GM12878 (cell line): ENCODE data around the gene RHBDF2. TPM values are rescaled to one million over a fixed set of nuclear protein-coding genes. Genes with fewer than 3 reads are reported as not detected.

Experiments
- ATAC-seq: fragments of 200-7000 bp; cut with Tn5 transposase; 3 replicates; pipeline ENCODE4 v1.9.1; 2020; ENCODE audit warnings: mild to moderate bottlenecking, moderate library complexity
- BruUV-seq: library from RNA; stranded (reverse); fragments of 400-500 nt; replicated peaks from 2 replicates; lab custom pipeline; 2021; lab: Mats Ljungman, UMichigan
- CTCF ChIA-PET: fragments of 300-600 bp; sonication (Branson Sonifier 250); formaldehyde crosslinking; extraction: SDS; loops from one replicate; lab custom pipeline; 2021; ENCODE audit warnings: inconsistent platforms; lab: Yijun Ruan, JAX
- POLR2A ChIA-PET: fragments of 350-600 bp; formaldehyde crosslinking; extraction: SDS; loops from one replicate; lab custom pipeline; 2021; ENCODE audit warnings: inconsistent platforms; lab: Charles Lee
- RAD21 ChIA-PET: fragments of 300-600 bp; sonication (Branson Sonifier 250); formaldehyde crosslinking; loops from one replicate; lab custom pipeline; 2023; ENCODE audit warnings: antibody characterized with exemption; ENCODE audit not compliant: unreplicated experiment; lab: Charles Lee
- SMC1A ChIA-PET: fragments of 300-600 bp; sonication (Branson Sonifier 250); formaldehyde crosslinking; loops from one replicate; lab custom pipeline; 2023; ENCODE audit not compliant: unreplicated experiment, uncharacterized antibody; lab: Charles Lee
- DNase-seq: peaks from one replicate; pipeline ENCODE4 v3.0.0-alpha.2; 2011; ENCODE audit warnings: low read depth, low spot score
- FAIRE-seq: peaks from 3 replicates; lab custom pipeline; 2011; peaks lifted over from hg19 to GRCh38; lab: Jason Lieb, UNC
- H2AFZ ChIP-seq: 2 replicates; pipeline ENCODE4 v1.6.0; 2011; ENCODE audit warnings: low read depth, low read length, control low read depth; ENCODE audit not compliant: control insufficient read depth
- H3K27ac ChIP-seq: 2 replicates; pipeline ENCODE4 v1.5.1; 2011; ENCODE audit warnings: control low read depth; ENCODE audit not compliant: control insufficient read depth, insufficient read depth
- H3K27me3 ChIP-seq, 2 experiments: replicated peaks in 1 of 2; 2 replicates each; pipeline versions ENCODE4 v1.6.0 to v1.6.1; 2011; ENCODE audit warnings: low read length in 1 of 2; ENCODE audit not compliant: control insufficient read depth in 2 of 2, insufficient read depth in 2 of 2
- H3K36me3 ChIP-seq, 2 experiments: 2 replicates each; pipeline ENCODE4 v1.5.1; 2011; ENCODE audit warnings: low read length in 1 of 2; ENCODE audit not compliant: control insufficient read depth in 2 of 2, insufficient read depth in 2 of 2
- H3K4me1 ChIP-seq: 2 replicates; pipeline ENCODE4 v1.6.1; 2011; ENCODE audit warnings: mild to moderate bottlenecking, low read length, moderate library complexity, mixed read lengths; ENCODE audit not compliant: control insufficient read depth, insufficient read depth
- H3K4me2 ChIP-seq: 2 replicates; pipeline ENCODE4 v1.6.0; 2011; ENCODE audit warnings: control low read depth; ENCODE audit not compliant: control insufficient read depth, insufficient read depth
- H3K4me3 ChIP-seq: fragments of 200-600 bp; sonication (generic); 2 replicates; pipeline ENCODE4 v1.5.1; 2016
- H3K79me2 ChIP-seq: 2 replicates; pipeline ENCODE4 v1.6.0; 2011; ENCODE audit warnings: low read length; ENCODE audit not compliant: control insufficient read depth, insufficient read depth
- H3K9ac ChIP-seq: 2 replicates; pipeline ENCODE4 v1.8.0; 2011; ENCODE audit warnings: low read length, control low read depth, mixed read lengths; ENCODE audit not compliant: control insufficient read depth, insufficient read depth
- H3K9me3 ChIP-seq: replicated peaks from 3 replicates; pipeline ENCODE4 v1.5.1; 2011; ENCODE audit warnings: mild to moderate bottlenecking, low read length; ENCODE audit not compliant: control insufficient read depth, insufficient read depth
- H4K20me1 ChIP-seq: 2 replicates; pipeline ENCODE4 v1.6.0; 2011; ENCODE audit not compliant: control insufficient read depth, insufficient read depth
- CBFB ChIP-seq: IDR thresholded peaks from 2 replicates; pipeline ENCODE4 v1.6.1; 2016; ENCODE audit warnings: antibody characterized with exemption, low read depth
- FOXM1 ChIP-seq: IDR thresholded peaks from 2 replicates; pipeline ENCODE4 v1.6.1; 2012; ENCODE audit warnings: low read depth, mild to moderate bottlenecking, inconsistent platforms, low read length, moderate library complexity
- NBN ChIP-seq: fragments of 450-650 bp; IDR thresholded peaks from 2 replicates; pipeline ENCODE4 v1.6.1; 2016
- NFYB ChIP-seq: IDR thresholded peaks from 2 replicates; pipeline ENCODE4 v1.6.1; 2011; ENCODE audit warnings: low read depth, mild to moderate bottlenecking, low read length, improper control_type of control experiment, moderate library complexity; ENCODE audit not compliant: insufficient read depth
- PAX8 ChIP-seq: fragments of 450-650 bp; IDR thresholded peaks from 2 replicates; pipeline ENCODE4 v1.6.1; 2017; ENCODE audit warnings: mild to moderate bottlenecking, moderate library complexity
- POLR2AphosphoS2 ChIP-seq: IDR thresholded peaks from 2 replicates; pipeline ENCODE4 v1.6.1; 2011; ENCODE audit warnings: low read depth, mild to moderate bottlenecking, low read length, improper control_type of control experiment, moderate library complexity
- POLR2AphosphoS5 ChIP-seq: IDR thresholded peaks from 2 replicates; pipeline ENCODE4 v1.6.1; 2011; ENCODE audit warnings: mild to moderate bottlenecking, low read length, inconsistent platforms
- RB1 ChIP-seq: fragments of 450-650 bp; formaldehyde crosslinking; IDR thresholded peaks from 2 replicates; pipeline ENCODE4 v1.6.1; 2017; ENCODE audit warnings: mild to moderate bottlenecking, borderline replicate concordance
- SP1 ChIP-seq: IDR thresholded peaks from one replicate; pipeline ENCODE4 v1.6.1; 2011; ENCODE audit warnings: low read depth, low read length
- SREBF2 ChIP-seq: IDR thresholded peaks from 2 replicates; pipeline ENCODE4 v1.6.1; 2012; ENCODE audit warnings: mild to moderate bottlenecking, low read length
- TCF7 ChIP-seq: IDR thresholded peaks from 2 replicates; pipeline ENCODE4 v1.6.1; 2014; ENCODE audit warnings: antibody characterized with exemption, borderline replicate concordance
- WGBS: methylation state at CpG from one replicate; pipeline ENCODE4 v1.1.6; 2016; ENCODE audit warnings: low lambda C conversion rate; ENCODE audit not compliant: insufficient replicate concordance, insufficient coverage; ENCODE audit errors: missing lambda C conversion rate; 5-methylcytosine and 5-hydroxymethylcytosine counted together
- in situ Hi-C: fragments of 300-500 bp; cut with MboI; formaldehyde crosslinking; loops from 9 replicates; pipeline ENCODE4 v1.14.3; 2018; ENCODE audit warnings: mixed read lengths
- intact Hi-C: fragments of 100-400 bp; cut with micrococcal nuclease; formaldehyde crosslinking; loops from one replicate; pipeline ENCODE4 v1.14.2; 2022; ENCODE audit not compliant: unreplicated experiment
- polyA plus RNA-seq, 11 experiments: library from polyadenylated mRNA; depleted of rRNA in 4 of 11; unstranded in 6 of 11; stranded (reverse) in 5 of 11; fragments of >200 nt; fragmentation: Nextera tagmentation in 4 of 11; fragmentation: Illumina TruSeq in 1 of 11; extraction: Ambion mirVana in 4 of 11; extraction: Trizol in 1 of 11; gene quantifications; 1 replicate in 1 of 11; 2 replicates in 10 of 11; pipeline versions ENCODE4 v1.2.1 to v1.2.3, GENCODE V29; 2011 to 2016; ENCODE audit warnings: inconsistent platforms in 2 of 11, missing spikeins in 2 of 11, low read depth in 1 of 11
- total RNA-seq, 4 experiments: library from RNA; depleted of rRNA in 3 of 4; stranded (reverse); fragments of >200 nt in 3 of 4; fragmentation: Illumina TruSeq in 1 of 4; extraction: Trizol in 1 of 4; gene quantifications; 2 replicates each; pipeline versions ENCODE4 v1.2.1 to v1.2.3, GENCODE V29; 2013 to 2021
- TF ChIP-seq, protein P1 (sequence below): fragments of 450-650 bp; IDR thresholded peaks from 2 replicates; pipeline ENCODE4 v1.6.1; 2017; ENCODE audit warnings: mild to moderate bottlenecking
- TF ChIP-seq, protein P2 (sequence below): IDR thresholded peaks from 2 replicates; pipeline ENCODE4 v1.6.1; 2011; ENCODE audit warnings: mild to moderate bottlenecking, low read depth, low read length, moderate library complexity; ENCODE audit not compliant: insufficient replicate concordance

RHBDF2 gene
- total and polyA plus RNA-seq, 10 of the 15 experiments (the other 5 are each of a cell fraction or from before 2014, with no cell fraction given) = 0.97 to 43.0 (median 18.7) TPM

DNA sequence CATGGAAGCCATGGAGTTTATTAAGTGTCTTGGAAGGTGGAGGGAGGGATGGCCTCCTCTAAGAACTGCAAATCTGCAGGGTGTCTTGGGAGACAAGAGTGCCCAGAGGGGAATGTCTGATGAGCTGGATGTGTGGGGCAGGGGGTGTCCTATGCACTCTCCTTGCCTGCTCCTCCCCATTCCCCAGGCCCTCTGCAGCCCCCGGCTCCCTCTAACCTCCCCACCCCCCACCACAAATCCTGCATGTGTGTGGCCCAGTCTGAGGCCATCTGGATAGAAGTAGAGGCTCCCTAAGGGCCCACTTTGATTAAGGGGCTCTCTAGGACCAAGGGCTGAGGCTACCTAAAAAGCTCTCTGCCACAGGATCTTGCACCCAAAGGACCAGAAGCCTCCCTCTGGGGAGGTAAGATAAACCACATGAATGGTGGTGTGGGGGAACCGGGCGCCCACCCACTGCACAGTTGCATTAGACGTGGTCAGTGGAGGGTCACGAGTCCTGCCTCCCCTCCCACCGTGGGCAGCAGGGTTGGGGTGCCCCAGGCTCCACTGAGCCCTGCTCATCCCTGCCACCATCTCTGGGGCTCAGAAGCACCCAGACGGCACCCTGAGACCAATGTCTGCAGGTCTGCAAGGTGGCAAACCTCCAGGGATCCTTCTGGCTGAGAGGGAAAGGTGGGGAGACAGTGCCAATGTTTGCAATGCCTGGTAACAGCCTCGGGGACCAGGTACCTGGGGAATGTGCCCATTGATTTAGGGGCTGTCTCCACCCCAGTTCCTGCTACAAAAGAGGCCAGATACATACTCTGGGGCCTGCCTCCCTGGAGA is 33.2 kb downstream of the RHBDF2 start:
- H3K27ac ChIP-seq = no peak overlapping the region
- no peak for DNase-seq
- intact Hi-C loops = no loop called here
- TF ChIP-seq NFYB = no peak
- 0 out of 2 replicates have a peak, but pooled peaks have one; percentile 34 for TF ChIP-seq POLR2AphosphoS2
- SMC1A ChIA-PET = interaction anchor here (0.8 to 4.6 kb wide), 9 partner anchors 9 to 52 kb away, joined by 3 to 35 read pairs (median 7); no protein-coding TSS in a partner anchor
- H3K4me3 ChIP-seq = no peak overlapping the region
- H4K20me1 ChIP-seq = no peaks in the 10 kb centered on the region
- no peak overlapping the region for H3K9ac ChIP-seq
- no peak overlapping the region for H3K4me2 ChIP-seq
- ATAC-seq = peak; percentile 9; the same call in 1 of the 3 replicates
- RAD21 ChIA-PET = interaction anchor here (0.7 to 2.7 kb wide), 7 partner anchors 11 to 41 kb away, joined by 3 to 37 read pairs (median 6); partner anchors contain the start of gene RHBDF2
- H3K9me3 ChIP-seq = no peaks in the 10 kb centered on the region
- no TSS peak for BruUV-seq
- in situ Hi-C loops = loop anchor here (5.0 kb wide), 1 partner anchor 39 kb away; no protein-coding TSS in a partner anchor
- H3K36me3 ChIP-seq = peaks cover 2 to 8% of the 10 kb centered on the region in 2 experiments; a peak in 3 of 4 replicates
- H3K27me3 ChIP-seq = no peaks in the 10 kb centered on the region
- H3K4me1 ChIP-seq = peaks cover 6% of the 10 kb centered on the region
- WGBS = 5% methylated on average over 7 of the region's 8 CpGs
- no peak for FAIRE-seq
- POLR2A ChIA-PET = interaction anchor here (0.6 to 2.4 kb wide), 2 partner anchors 31 to 35 kb away, joined by 5 to 9 read pairs; no protein-coding TSS in a partner anchor
- H2AFZ ChIP-seq = no peak overlapping the region
- no peaks in the 10 kb centered on the region for H3K79me2 ChIP-seq
- CTCF ChIA-PET = interaction anchor here (0.9 to 7.9 kb wide), 10 partner anchors 10 to 70 kb away, joined by 3 to 186 read pairs (median 8); partner anchors contain the start of gene RHBDF2

DNA sequence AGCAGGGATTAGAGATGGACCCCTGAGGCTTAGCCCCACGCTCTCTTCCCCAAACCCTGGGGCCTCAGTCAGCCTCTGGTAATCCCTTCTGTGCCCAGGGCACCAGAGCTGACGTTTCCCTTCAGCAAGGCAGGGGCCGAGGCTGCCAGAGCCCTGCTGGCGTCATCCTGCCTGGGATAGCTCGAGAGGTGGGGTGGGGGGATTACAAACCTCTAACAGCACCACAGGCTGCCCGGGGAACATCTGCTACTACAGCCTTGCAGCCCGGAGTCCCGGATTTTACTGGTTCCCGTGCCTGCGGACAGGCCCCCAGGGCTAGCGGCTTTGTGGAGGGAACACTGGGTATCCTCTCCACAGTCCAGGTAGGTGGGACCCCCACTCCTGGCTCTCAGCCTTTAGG is 33.9 kb downstream of the RHBDF2 start, which contains the start of gene AANAT:
Gene AANAT (plus strand): TSS at position 238 of the 400 bp plus-strand sequence. CDS start 1,144 bp downstream, outside the sequence.
- DNase-seq (no peak), FAIRE-seq (no peak), ATAC-seq (no peak)
- RAD21 ChIA-PET = interaction anchor here (0.7 to 2.7 kb wide), 11 partner anchors 10 to 272 kb away, joined by 3 to 37 read pairs (median 4); partner anchors contain the start of gene RHBDF2
- no peaks in the 10 kb centered on the region for H3K9me3 ChIP-seq
- peaks cover 0 to 3% of the 10 kb centered on the region in 2 experiments; a peak in 2 of 4 replicates for H3K36me3 ChIP-seq
- H3K79me2 ChIP-seq = no peaks in the 10 kb centered on the region
- SMC1A ChIA-PET = interaction anchor here (0.8 to 4.6 kb wide), 15 partner anchors 8 to 51 kb away, joined by 3 to 35 read pairs (median 5); partner anchors contain the start of gene RHBDF2
- intact Hi-C loops = no loop called here
- CTCF ChIA-PET = interaction anchor here (0.9 to 7.9 kb wide), 14 partner anchors 8 to 90 kb away, joined by 3 to 186 read pairs (median 5); partner anchors contain the start of gene RHBDF2
- H3K27me3 ChIP-seq = no peaks in the 10 kb centered on the region
- H3K4me2 ChIP-seq = no peak within 1 kb of the TSS
- 90% methylated on average over 11 of the region's 11 CpGs for WGBS
- no peak within 1 kb of the TSS for H3K4me3 ChIP-seq
- H3K27ac ChIP-seq = no peak within 1 kb of the TSS
- no peaks in the 10 kb centered on the region for H4K20me1 ChIP-seq
- in situ Hi-C loops = loop anchor here (5.0 kb wide), 1 partner anchor 40 kb away; no protein-coding TSS in a partner anchor
- BruUV-seq = no TSS peak
- POLR2A ChIA-PET = interaction anchor here (0.6 to 2.4 kb wide), 3 partner anchors 32 to 36 kb away, joined by 3 to 9 read pairs (median 5); partner anchors contain the start of gene RHBDF2
- H3K9ac ChIP-seq = no peak within 1 kb of the TSS
- no peak within 1 kb of the TSS for H2AFZ ChIP-seq
- peaks cover 6% of the 10 kb centered on the region for H3K4me1 ChIP-seq
- TF ChIP-seq NBN (no peak), TCF7 (no peak), SP1 (no peak), SREBF2 (no peak), POLR2AphosphoS5 (no peak), FOXM1 (no peak), PAX8 (no peak), RB1 (no peak), CBFB (no peak)
- TF ChIP-seq, protein P1, sequence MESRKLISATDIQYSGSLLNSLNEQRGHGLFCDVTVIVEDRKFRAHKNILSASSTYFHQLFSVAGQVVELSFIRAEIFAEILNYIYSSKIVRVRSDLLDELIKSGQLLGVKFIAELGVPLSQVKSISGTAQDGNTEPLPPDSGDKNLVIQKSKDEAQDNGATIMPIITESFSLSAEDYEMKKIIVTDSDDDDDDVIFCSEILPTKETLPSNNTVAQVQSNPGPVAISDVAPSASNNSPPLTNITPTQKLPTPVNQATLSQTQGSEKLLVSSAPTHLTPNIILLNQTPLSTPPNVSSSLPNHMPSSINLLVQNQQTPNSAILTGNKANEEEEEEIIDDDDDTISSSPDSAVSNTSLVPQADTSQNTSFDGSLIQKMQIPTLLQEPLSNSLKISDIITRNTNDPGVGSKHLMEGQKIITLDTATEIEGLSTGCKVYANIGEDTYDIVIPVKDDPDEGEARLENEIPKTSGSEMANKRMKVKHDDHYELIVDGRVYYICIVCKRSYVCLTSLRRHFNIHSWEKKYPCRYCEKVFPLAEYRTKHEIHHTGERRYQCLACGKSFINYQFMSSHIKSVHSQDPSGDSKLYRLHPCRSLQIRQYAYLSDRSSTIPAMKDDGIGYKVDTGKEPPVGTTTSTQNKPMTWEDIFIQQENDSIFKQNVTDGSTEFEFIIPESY = no peak
- TF ChIP-seq, protein P2, sequence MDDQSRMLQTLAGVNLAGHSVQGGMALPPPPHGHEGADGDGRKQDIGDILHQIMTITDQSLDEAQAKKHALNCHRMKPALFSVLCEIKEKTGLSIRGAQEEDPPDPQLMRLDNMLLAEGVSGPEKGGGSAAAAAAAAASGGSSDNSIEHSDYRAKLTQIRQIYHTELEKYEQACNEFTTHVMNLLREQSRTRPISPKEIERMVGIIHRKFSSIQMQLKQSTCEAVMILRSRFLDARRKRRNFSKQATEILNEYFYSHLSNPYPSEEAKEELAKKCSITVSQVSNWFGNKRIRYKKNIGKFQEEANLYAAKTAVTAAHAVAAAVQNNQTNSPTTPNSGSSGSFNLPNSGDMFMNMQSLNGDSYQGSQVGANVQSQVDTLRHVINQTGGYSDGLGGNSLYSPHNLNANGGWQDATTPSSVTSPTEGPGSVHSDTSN = no peak
